ENCODE measurements around the gene IRX1. TPM values are rescaled to one million over a fixed set of nuclear protein-coding genes. Genes with fewer than 3 reads are reported as not detected.

Gene IRX1
- total RNA-seq, 1 donor from 2014 or later, result not detected

DNA sequence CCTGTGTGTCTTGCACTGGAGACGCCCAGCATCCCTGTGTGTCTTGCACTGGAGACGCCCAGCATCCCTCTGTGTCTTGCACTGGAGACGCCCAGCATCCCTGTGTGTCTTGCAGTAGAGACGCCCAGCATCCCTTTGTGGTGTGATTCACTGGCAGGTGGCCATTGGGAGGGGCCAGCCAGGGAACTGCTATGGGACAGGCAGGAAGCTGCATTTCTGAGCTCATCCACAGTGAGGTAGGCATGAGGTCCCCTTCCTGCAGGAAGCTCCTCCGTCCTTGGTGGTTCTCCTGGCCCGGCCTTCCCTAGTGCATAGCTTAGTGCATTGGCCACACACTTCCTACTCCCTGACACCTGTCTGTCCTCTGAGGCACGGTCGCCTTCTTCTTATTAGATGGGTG, 43.5 kb downstream of the IRX1 start:
- Histone ChIP-seq H3K4me3 (no peak overlapping the region), H3K4me1 (no peaks in the 10 kb centered on the region), H3K27me3 (no peaks in the 10 kb centered on the region), H3K36me3 (no peaks in the 10 kb centered on the region), H3K27ac (no peak overlapping the region), H3K9me3 (no peaks in the 10 kb centered on the region)
- no peak for DNase-seq (ENCODE audit: extremely low spot score in 2 of 2)
- intact Hi-C loops (cut with DNase I), result no loop called here
- TF ChIP-seq, protein P1, sequence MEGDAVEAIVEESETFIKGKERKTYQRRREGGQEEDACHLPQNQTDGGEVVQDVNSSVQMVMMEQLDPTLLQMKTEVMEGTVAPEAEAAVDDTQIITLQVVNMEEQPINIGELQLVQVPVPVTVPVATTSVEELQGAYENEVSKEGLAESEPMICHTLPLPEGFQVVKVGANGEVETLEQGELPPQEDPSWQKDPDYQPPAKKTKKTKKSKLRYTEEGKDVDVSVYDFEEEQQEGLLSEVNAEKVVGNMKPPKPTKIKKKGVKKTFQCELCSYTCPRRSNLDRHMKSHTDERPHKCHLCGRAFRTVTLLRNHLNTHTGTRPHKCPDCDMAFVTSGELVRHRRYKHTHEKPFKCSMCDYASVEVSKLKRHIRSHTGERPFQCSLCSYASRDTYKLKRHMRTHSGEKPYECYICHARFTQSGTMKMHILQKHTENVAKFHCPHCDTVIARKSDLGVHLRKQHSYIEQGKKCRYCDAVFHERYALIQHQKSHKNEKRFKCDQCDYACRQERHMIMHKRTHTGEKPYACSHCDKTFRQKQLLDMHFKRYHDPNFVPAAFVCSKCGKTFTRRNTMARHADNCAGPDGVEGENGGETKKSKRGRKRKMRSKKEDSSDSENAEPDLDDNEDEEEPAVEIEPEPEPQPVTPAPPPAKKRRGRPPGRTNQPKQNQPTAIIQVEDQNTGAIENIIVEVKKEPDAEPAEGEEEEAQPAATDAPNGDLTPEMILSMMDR (IDR thresholded peaks at IDR 0.05), result no peak
- TF ChIP-seq POLR2AphosphoS5 (IDR thresholded peaks at IDR 0.05; ENCODE audit: insufficient read depth in 1 of 2, low read depth in 1 of 2), result no peak
- TF ChIP-seq POLR2A (IDR thresholded peaks at IDR 0.05), result no peak

DNA sequence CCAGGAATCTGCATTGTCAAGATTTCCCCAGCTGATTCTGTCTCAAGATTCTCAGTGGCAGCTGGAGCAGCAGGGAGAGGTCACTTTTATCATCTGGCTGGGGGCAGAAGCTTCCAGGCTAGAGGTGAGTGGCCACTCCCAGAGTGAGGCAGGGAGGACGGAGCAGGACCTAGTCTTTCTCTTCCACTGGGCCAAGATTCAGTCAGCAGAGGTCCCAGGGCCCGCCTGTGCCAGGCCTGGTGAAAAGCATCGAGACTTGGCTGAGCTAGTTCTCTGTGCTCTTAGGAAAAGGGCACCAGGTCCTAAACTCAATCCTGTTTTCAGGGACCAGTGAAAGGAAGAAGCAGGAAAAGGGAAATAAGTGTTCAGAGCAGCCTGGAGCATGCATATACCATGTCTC, 46.6 kb downstream of the IRX1 start:
- intact Hi-C loops (cut with DNase I), result no loop called here
- no peak for DNase-seq (ENCODE audit: extremely low spot score in 2 of 2)
- Histone ChIP-seq H3K27ac (no peak overlapping the region), H3K27me3 (no peaks in the 10 kb centered on the region), H3K4me3 (no peak overlapping the region), H3K9me3 (no peaks in the 10 kb centered on the region), H3K36me3 (no peaks in the 10 kb centered on the region), H3K4me1 (no peaks in the 10 kb centered on the region)
- TF ChIP-seq, protein P1 (IDR thresholded peaks at IDR 0.05), result no peak
- TF ChIP-seq POLR2AphosphoS5 (IDR thresholded peaks at IDR 0.05; ENCODE audit: insufficient read depth in 1 of 2, low read depth in 1 of 2), result no peak
- TF ChIP-seq POLR2A (IDR thresholded peaks at IDR 0.05), result no peak

DNA sequence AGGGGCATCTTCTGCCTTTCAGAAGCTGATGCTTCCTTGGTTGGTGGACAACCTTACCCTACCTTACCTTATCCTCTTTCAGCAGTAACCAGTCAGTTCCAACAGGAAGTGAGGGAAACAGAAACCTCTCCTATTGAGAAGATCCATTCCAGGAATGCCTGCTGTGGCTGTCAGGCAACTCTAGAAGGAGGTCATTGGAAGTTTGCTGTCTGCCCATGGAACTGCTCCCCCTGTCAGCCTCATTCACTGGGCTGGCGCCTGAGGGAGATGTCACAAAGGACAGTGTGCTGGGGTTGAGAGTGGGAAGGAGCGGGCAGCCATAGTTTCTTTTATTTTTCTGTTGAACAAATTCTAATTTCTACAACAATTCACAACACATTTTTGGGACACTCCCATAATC, 54.7 kb downstream of the IRX1 start:
- no peaks in the 10 kb centered on the region for H3K36me3 ChIP-seq
- no peak overlapping the region for H3K4me3 ChIP-seq
- peaks cover 4% of the 10 kb centered on the region for H3K4me1 ChIP-seq
- intact Hi-C loops (cut with DNase I), result no loop called here
- DNase-seq (ENCODE audit: extremely low spot score in 2 of 2), result no peak
- H3K27ac ChIP-seq, result no peak overlapping the region
- no peak for TF ChIP-seq POLR2A (IDR thresholded peaks at IDR 0.05)
- TF ChIP-seq, protein P1 (IDR thresholded peaks at IDR 0.05), result no peak
- no peak for TF ChIP-seq POLR2AphosphoS5 (IDR thresholded peaks at IDR 0.05; ENCODE audit: insufficient read depth in 1 of 2, low read depth in 1 of 2)
- no peaks in the 10 kb centered on the region for H3K9me3 ChIP-seq
- no peaks in the 10 kb centered on the region for H3K27me3 ChIP-seq

DNA sequence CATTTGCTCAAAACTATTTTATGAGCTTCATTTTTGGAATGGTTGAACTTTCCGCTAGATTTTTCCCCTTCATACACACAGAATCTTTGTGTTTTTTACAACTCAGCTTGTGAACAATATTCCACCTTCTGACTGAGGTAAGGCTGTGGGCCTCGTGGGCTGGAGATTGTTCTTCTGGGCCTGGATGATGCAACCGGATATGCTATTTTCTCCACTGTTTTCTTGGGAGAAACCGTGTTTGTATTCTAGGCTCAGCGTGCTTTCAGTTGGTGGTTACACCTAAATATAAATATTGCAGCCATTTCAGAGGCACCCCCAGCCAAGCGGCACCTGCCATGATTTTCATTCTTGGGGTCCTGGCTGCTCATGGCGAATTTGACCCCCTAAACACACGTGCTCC, 55.2 kb downstream of the IRX1 start:
- no peaks in the 10 kb centered on the region for H3K9me3 ChIP-seq
- TF ChIP-seq, protein P1 (IDR thresholded peaks at IDR 0.05), result no peak
- TF ChIP-seq POLR2A (IDR thresholded peaks at IDR 0.05) (no peak), POLR2AphosphoS5 (IDR thresholded peaks at IDR 0.05; ENCODE audit: insufficient read depth in 1 of 2, low read depth in 1 of 2) (no peak)
- no peak overlapping the region for H3K27ac ChIP-seq
- intact Hi-C loops (cut with DNase I), result no loop called here
- H3K4me3 ChIP-seq, result no peak overlapping the region
- no peaks in the 10 kb centered on the region for H3K36me3 ChIP-seq
- no peak for DNase-seq (ENCODE audit: extremely low spot score in 2 of 2)
- H3K27me3 ChIP-seq, result no peaks in the 10 kb centered on the region
- peaks cover 4% of the 10 kb centered on the region for H3K4me1 ChIP-seq
